Heart right ventricle (tissue), 16 donors: ENCODE results near the gene CELSR1. TPM values are rescaled to one million over a fixed set of nuclear protein-coding genes. Genes with fewer than 3 reads are reported as not detected.

Experiments
- ATAC-seq, 8 donors: fragments of 200-7000 bp; cut with Tn5 transposase; one replicate each; pipeline ENCODE4 v1.9.1; 2020; ENCODE audit warnings: mild to moderate bottlenecking in 8 of 8, moderate library complexity in 8 of 8, moderate number of reproducible peaks in 1 of 8
- DNase-seq, 2 donors: peaks; one replicate each; pipeline ENCODE4 v3.0.0-alpha.2; 2020
- H3K27ac ChIP-seq, 10 donors: fragments of 200-600 bp; sonication (generic) in 2 of 10; one replicate each; pipeline versions ENCODE4 v1.5.0 to v1.8.0; 2020 to 2022; ENCODE audit warnings: mild to moderate bottlenecking in 3 of 10
- H3K27me3 ChIP-seq, 7 donors: fragments of 200-600 bp; one replicate each; pipeline ENCODE4 v1.8.0; 2021 to 2022; ENCODE audit warnings: mild to moderate bottlenecking in 2 of 7
- H3K36me3 ChIP-seq, 9 donors: fragments of 200-600 bp; sonication (generic) in 1 of 9; one replicate each; pipeline versions ENCODE4 v1.5.0 to v1.8.0; 2020 to 2022; ENCODE audit warnings: mild to moderate bottlenecking in 2 of 9
- H3K4me1 ChIP-seq, 9 donors: fragments of 200-600 bp; sonication (generic) in 1 of 9; one replicate each; pipeline versions ENCODE4 v1.5.0 to v1.8.0; 2020 to 2022; ENCODE audit warnings: mild to moderate bottlenecking in 4 of 9
- H3K4me3 ChIP-seq, 10 donors: fragments of 200-600 bp; sonication (generic) in 2 of 10; one replicate each; pipeline versions ENCODE4 v1.5.0 to v1.8.0; 2020 to 2022; ENCODE audit warnings: mild to moderate bottlenecking in 7 of 10, moderate library complexity in 2 of 10
- H3K9me3 ChIP-seq, 11 donors: fragments of 200-600 bp in 10 of 11; sonication (generic) in 2 of 11; one replicate each; pipeline versions ENCODE4 v1.5.0 to v1.8.0; 2013 to 2022; ENCODE audit warnings: mild to moderate bottlenecking in 2 of 11, control low read depth in 1 of 11, moderate library complexity in 1 of 11
- WGBS, 2 donors: extraction: QIAGEN DNeasy Blood & Tissue Kit; methylation state at CpG; one replicate each; pipeline ENCODE4 v1.1.7; 2013; ENCODE audit warnings: inconsistent platforms in 1 of 2; 5-methylcytosine and 5-hydroxymethylcytosine counted together
- intact Hi-C, 10 donors: fragments of 100-400 bp; cut with DNase I; formaldehyde crosslinking; loops; one replicate each; pipeline versions ENCODE4 v1.11.1 to v1.14.2; 2022
- polyA plus RNA-seq, 2 donors: library from polyadenylated mRNA; stranded (reverse); fragments of 200-250 nt; gene quantifications; one replicate each; pipeline ENCODE4 v1.2.3, GENCODE V29; 2013
- total RNA-seq, 10 donors: library from RNA; stranded (reverse); fragmentation: NEBNext Ultra II Directional in 3 of 10; extraction: Animal tissue kit (Norgen Biotek cat#: 25700) in 3 of 10; gene quantifications; one replicate each; pipeline versions ENCODE4 v1.2.1 to v1.2.4, GENCODE V29; 2021 to 2023
- TF ChIP-seq, protein P1 (sequence below), 9 donors: fragments of 200-600 bp; sonication (generic) in 2 of 9; IDR thresholded peaks; one replicate each; pipeline versions ENCODE4 v1.5.0 to v1.8.0; 2021 to 2022; ENCODE audit warnings: antibody characterized with exemption in 9 of 9, mild to moderate bottlenecking in 5 of 9, moderate library complexity in 1 of 9
- donor health status: Arrhythmogenic right ventricular cardiomyopathy.
- donor health status: ischemic (EF 13 %, LVEDD 7.1; RV severe dilation, severe dysfunction).
- donor health status: healthy with polysubstance abuse.
- donor health status: DM: no; HTN: yes; CAD: no.
- donor health status: DM: no; HTN: no; CAD: no.
- donor health status: ischemic (EF 25% LVEDD 6.9; RV normal size, moderate dysfunction).
- donor health status: ischemic (EF 25% LVEDD 5.7; RV mildly dilated, moderate dysfunction).
- donor health status: healthy.
- donor health status: DM: yes; HTN: yes; CAD: no.
- donor health status: Ischemic cardiomyopathy.
- donor health status: ischemic (EF 35%, LVEDD 5.7; RV mildly dilated, moderate dysfunction).
- donor health status: nonischemic (EF 11% LVEDD 7.7; RV severe dilation, severe dysfunction).
- donor health status: DM: yes; HTN: yes; CAD: no.
- donor health status: PGD.
- donor health status: ischemic (EF 29% LVEDD 5.4; RV normal size, mild dysfunction).
- donor health status: nonischemic (EF 23%, LVEDD 6.1; RV moderate dilation, normal function).

Gene CELSR1
- total and polyA plus RNA-seq, 12 donors, result 4.0 to 16.7 (median 11.4) TPM

DNA sequence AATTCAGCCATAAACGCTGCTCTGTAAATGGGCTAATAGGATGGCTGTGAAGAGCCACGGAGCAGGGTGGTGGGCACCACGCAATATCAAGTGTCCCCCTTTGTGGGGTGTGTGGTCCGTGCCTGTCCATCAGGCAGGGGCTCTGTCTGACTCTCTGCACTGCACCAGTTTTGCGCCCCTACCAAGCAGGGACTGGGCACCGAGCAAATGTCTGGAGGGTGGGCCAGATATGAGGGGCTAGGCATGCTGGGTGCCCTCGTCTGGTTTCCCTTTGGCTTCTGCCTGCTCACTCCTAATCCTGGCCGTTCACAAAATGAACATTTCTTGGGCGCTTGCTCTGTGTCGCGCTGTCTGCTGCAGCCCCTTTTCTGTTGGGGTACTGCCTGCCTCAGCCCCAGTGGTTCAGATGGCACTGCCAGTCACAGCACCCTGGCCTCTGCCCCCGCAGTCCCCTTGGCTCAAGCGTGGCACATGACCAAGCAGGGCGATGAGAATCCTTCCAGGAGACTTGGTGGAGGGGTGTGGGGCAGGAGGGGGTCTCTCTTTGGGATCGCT lies 37.1 kb upstream of the CELSR1 start:
- ATAC-seq (no peak), DNase-seq (no peak)
- Histone ChIP-seq H3K36me3 (no peaks in the 10 kb centered on the region), H3K27ac (peak overlapping the region in 8 of 10 donors; percentile 76 to 89 (median 86)), H3K4me3 (no peak overlapping the region), H3K27me3 (no peaks in the 10 kb centered on the region), H3K9me3 (peaks cover 0 to 22% (median 6%) of the 10 kb centered on the region in 11 donors), H3K4me1 (peaks cover 20 to 58% (median 49%) of the 10 kb centered on the region in 9 donors)
- intact Hi-C loops, result loop anchor here in 2 of 10 donors (5.0 to 10.0 kb wide), 2 partner anchors 78 to 80 kb away; no protein-coding TSS in a partner anchor
- WGBS, 2 donors, result 87 to 90% methylated on average over 15 of the region's 15 CpGs
- TF ChIP-seq, protein P1, sequence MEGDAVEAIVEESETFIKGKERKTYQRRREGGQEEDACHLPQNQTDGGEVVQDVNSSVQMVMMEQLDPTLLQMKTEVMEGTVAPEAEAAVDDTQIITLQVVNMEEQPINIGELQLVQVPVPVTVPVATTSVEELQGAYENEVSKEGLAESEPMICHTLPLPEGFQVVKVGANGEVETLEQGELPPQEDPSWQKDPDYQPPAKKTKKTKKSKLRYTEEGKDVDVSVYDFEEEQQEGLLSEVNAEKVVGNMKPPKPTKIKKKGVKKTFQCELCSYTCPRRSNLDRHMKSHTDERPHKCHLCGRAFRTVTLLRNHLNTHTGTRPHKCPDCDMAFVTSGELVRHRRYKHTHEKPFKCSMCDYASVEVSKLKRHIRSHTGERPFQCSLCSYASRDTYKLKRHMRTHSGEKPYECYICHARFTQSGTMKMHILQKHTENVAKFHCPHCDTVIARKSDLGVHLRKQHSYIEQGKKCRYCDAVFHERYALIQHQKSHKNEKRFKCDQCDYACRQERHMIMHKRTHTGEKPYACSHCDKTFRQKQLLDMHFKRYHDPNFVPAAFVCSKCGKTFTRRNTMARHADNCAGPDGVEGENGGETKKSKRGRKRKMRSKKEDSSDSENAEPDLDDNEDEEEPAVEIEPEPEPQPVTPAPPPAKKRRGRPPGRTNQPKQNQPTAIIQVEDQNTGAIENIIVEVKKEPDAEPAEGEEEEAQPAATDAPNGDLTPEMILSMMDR (IDR thresholded peaks at IDR 0.05), result no peak

GRCh38 chr22:46573781-46574437 lies 36.5 kb upstream of the CELSR1 start:
- H3K27ac ChIP-seq, result peak overlapping the region in 4 of 10 donors; percentile 6 to 86 (median 26)
- intact Hi-C loops, result loop anchor here in 2 of 10 donors (5.0 to 10.0 kb wide), 2 partner anchors 78 to 81 kb away; no protein-coding TSS in a partner anchor
- H3K4me1 ChIP-seq, result peaks cover 20 to 52% (median 43%) of the 10 kb centered on the region in 9 donors
- DNase-seq (no peak), ATAC-seq (no peak)
- WGBS, 2 donors, result 83 to 86% methylated on average over 18 of the region's 18 CpGs
- no peaks in the 10 kb centered on the region for H3K27me3 ChIP-seq
- TF ChIP-seq, protein P1 (IDR thresholded peaks at IDR 0.05), result no peak
- H3K9me3 ChIP-seq, result peaks cover 0 to 22% (median 6%) of the 10 kb centered on the region in 11 donors
- no peak overlapping the region for H3K4me3 ChIP-seq
- H3K36me3 ChIP-seq, result no peaks in the 10 kb centered on the region

GRCh38 chr22:46572911-46573780 lies 35.7 kb upstream of the CELSR1 start:
- peak in 1 of 2 donors; percentile 43 for DNase-seq
- H3K27ac ChIP-seq, result peak overlapping the region in 4 of 10 donors; percentile 6 to 43 (median 26)

More at GRCh38 chr22:46572911-46573780, 35.7 kb upstream of the CELSR1 start:
- ATAC-seq, result peak in 3 of 8 donors; percentile 4 to 36 (median 13)
- Histone ChIP-seq H3K36me3 (no peaks in the 10 kb centered on the region), H3K4me3 (no peak overlapping the region), H3K4me1 (peaks cover 13 to 44% (median 36%) of the 10 kb centered on the region in 9 donors), H3K27me3 (no peaks in the 10 kb centered on the region), H3K9me3 (peaks cover 0 to 22% (median 6%) of the 10 kb centered on the region in 11 donors)
- TF ChIP-seq, protein P1 (IDR thresholded peaks at IDR 0.05), result no peak
- intact Hi-C loops, result loop anchor here in 2 of 10 donors (5.0 to 10.0 kb wide), 2 partner anchors 79 to 82 kb away; no protein-coding TSS in a partner anchor
- 59 to 75% methylated on average over 19 of the region's 19 CpGs for WGBS, 2 donors
